22Rv1 (cell line): Measurements from ENCODE around the gene TRIM31.

Experiments used
- H3K27ac ChIP-seq: fragments of 450-650 bp; 2 replicates; pipeline ENCODE4 v1.5.1; 2017
- CTCF ChIP-seq: fragments of 450-650 bp; IDR thresholded peaks from 2 replicates; pipeline ENCODE4 v1.5.1; 2017; ENCODE audit warnings: mild to moderate bottlenecking
- ZFX ChIP-seq: fragments of 450-650 bp; IDR thresholded peaks from 2 replicates; pipeline ENCODE4 v1.6.1; 2017; ENCODE audit warnings: antibody characterized with exemption, borderline replicate concordance

Gene TRIM31

GRCh38 chr6:30100154-30100553, 12.7 kb downstream of the TRIM31 start:
- TF ChIP-seq CTCF (no peak), ZFX (no peak)
- no peak overlapping the region for H3K27ac ChIP-seq

- no peak overlapping the region for H3K27ac ChIP-seq
- no peak for TF ChIP-seq ZFX
- TF ChIP-seq CTCF: no peak
Measured at GRCh38 chr6:30097902-30098768, 14.8 kb downstream of the TRIM31 start.

GRCh38 chr6:30096829-30097228, 16.1 kb downstream of the TRIM31 start:
- no peak overlapping the region for H3K27ac ChIP-seq
- TF ChIP-seq CTCF: no peak
- TF ChIP-seq ZFX: no peak

DNA sequence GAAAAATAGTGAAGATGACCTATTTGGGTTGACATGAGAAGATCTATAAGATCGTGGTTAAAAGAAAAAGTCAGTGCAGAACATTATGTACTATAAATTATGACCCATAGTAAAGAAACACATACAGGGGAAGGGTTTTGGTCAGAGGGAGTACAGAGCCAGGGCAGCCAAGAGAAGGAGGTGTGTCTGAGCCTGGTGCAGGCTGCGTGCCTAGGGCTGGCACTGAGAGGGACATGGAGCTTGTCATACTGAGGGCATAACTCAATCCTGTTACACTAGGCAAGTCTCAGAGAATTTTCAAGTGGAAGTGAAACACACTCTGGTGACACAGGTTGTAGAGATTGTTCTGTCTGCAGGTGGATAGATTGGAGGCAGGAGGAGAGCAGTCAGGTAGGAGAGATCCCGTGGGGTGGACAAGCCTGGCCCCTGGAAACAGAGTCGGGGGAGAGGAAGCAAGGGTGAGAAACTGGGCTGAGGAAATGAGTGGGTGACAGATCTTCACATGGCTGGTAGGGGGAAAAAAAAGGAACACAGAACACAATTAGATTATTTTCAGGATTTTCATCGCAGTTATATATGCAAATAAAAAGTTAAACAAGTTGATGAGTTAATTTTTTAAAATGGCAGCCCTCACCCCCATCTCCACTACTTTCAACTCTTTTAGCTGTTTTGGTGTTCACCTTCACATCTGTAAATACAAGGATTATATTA, 18.8 kb downstream of the TRIM31 start:
- no peak overlapping the region for H3K27ac ChIP-seq
- no peak for TF ChIP-seq ZFX
- no peak for TF ChIP-seq CTCF

- peak overlapping the region; percentile 64 for H3K27ac ChIP-seq
- TF ChIP-seq ZFX: no peak
- no peak for TF ChIP-seq CTCF
Measured at GRCh38 chr6:30092852-30093543, 19.9 kb downstream of the TRIM31 start.

GRCh38 chr6:30091577-30092381, 21.1 kb downstream of the TRIM31 start:
- no peak for TF ChIP-seq ZFX
- TF ChIP-seq CTCF: no peak
- H3K27ac ChIP-seq: peak overlapping the region; percentile 64
